Transverse colon (tissue), 4 donors: ENCODE results near the gene KCNJ6. TPM values are rescaled to one million over a fixed set of nuclear protein-coding genes. Genes with fewer than 3 reads are reported as not detected.
"Not testable (repeated sequence)": the region's sequence is repeated elsewhere in the genome, so short reads cannot be mapped to it uniquely, and the experiment has no call there.

Experiments
- DNase-seq: peaks from one replicate; pipeline ENCODE4 v3.0.0-alpha.2; 2019
- H3K27ac ChIP-seq, 4 donors: fragments of 200-600 bp; sonication (generic); 2 replicates each; pipeline ENCODE4 v1.5.1; 2016 to 2018; ENCODE audit warnings: inconsistent platforms in 4 of 4
- H3K27me3 ChIP-seq: fragments of 200-600 bp; sonication (generic); 2 replicates; pipeline ENCODE4 v1.5.1; 2017; ENCODE audit warnings: inconsistent platforms
- H3K36me3 ChIP-seq, 4 donors: fragments of 200-600 bp; sonication (generic); 2 replicates each; pipeline ENCODE4 v1.5.1; 2017 to 2019; ENCODE audit warnings: inconsistent platforms in 4 of 4
- H3K4me1 ChIP-seq, 4 donors: fragments of 200-600 bp; sonication (generic); 2 replicates each; pipeline ENCODE4 v1.5.1; 2017 to 2020; ENCODE audit warnings: inconsistent platforms in 4 of 4
- H3K4me3 ChIP-seq, 4 donors: fragments of 200-600 bp; sonication (generic); 1 replicate in 1 of 4; 2 replicates in 3 of 4; pipeline versions ENCODE4 v1.5.1 to v1.6.1; 2017 to 2019; ENCODE audit warnings: inconsistent platforms in 4 of 4
- H3K9me3 ChIP-seq, 2 donors: fragments of 200-600 bp; sonication (generic); 2 replicates each; pipeline ENCODE4 v1.5.1; 2017 to 2019; ENCODE audit warnings: inconsistent platforms in 2 of 2
- EP300 ChIP-seq: sonication (generic); formaldehyde crosslinking; IDR thresholded peaks from one replicate; pipeline ENCODE4 v1.6.1; 2017; ENCODE audit warnings: antibody characterized with exemption, low read depth
- POLR2A ChIP-seq: fragments of 450-650 bp; IDR thresholded peaks from one replicate; pipeline ENCODE4 v1.6.1; 2016; ENCODE audit warnings: antibody characterized with exemption, mild to moderate bottlenecking, moderate library complexity
- POLR2AphosphoS5 ChIP-seq, 3 donors: sonication (generic); formaldehyde crosslinking; IDR thresholded peaks; one replicate each; pipeline ENCODE4 v1.6.1; 2016; ENCODE audit warnings: antibody characterized with exemption in 3 of 3
- WGBS, 2 donors: methylation state at CpG; one replicate each; pipeline ENCODE4 v1.1.5; 2018; ENCODE audit warnings: low coverage in 1 of 2; 5-methylcytosine and 5-hydroxymethylcytosine counted together
- in situ Hi-C, 4 donors: fragments of 200-750 bp; cut with MboI; loops; one replicate each; pipeline versions ENCODE4 v1.15.0 to v1.15.1; 2017; ENCODE audit warnings: low sequenced_read_pairs in 3 of 4, low pct_ligation_motif_present in 1 of 4, low pct_unique_long_range_greater_than_20kb in 1 of 4
- intact Hi-C: fragments of 100-400 bp; cut with DNase I; formaldehyde crosslinking; loops from one replicate; pipeline ENCODE4 v1.15.1; 2023; ENCODE audit warnings: low total_unique reads
- total RNA-seq, 4 donors: library from RNA; depleted of rRNA; stranded (reverse); fragments of >200 nt; gene quantifications; one replicate each; pipeline ENCODE4 v1.1.0, GENCODE V29; 2016
- TF ChIP-seq, protein P1 (sequence below), 5 experiments: fragments of 200-600 bp in 3 of 5; fragments of 450-650 bp in 2 of 5; sonication (generic) in 3 of 5; IDR thresholded peaks; 1 replicate in 2 of 5; 2 replicates in 3 of 5; pipeline ENCODE4 v1.5.1; 2016 to 2017; ENCODE audit warnings: antibody characterized with exemption in 5 of 5, inconsistent platforms in 3 of 5, mild to moderate bottlenecking in 2 of 5, moderate library complexity in 1 of 5

KCNJ6 gene
- total RNA-seq, 4 donors from 2014 or later = 0.14 to 0.16 TPM; not detected in 2

DNA sequence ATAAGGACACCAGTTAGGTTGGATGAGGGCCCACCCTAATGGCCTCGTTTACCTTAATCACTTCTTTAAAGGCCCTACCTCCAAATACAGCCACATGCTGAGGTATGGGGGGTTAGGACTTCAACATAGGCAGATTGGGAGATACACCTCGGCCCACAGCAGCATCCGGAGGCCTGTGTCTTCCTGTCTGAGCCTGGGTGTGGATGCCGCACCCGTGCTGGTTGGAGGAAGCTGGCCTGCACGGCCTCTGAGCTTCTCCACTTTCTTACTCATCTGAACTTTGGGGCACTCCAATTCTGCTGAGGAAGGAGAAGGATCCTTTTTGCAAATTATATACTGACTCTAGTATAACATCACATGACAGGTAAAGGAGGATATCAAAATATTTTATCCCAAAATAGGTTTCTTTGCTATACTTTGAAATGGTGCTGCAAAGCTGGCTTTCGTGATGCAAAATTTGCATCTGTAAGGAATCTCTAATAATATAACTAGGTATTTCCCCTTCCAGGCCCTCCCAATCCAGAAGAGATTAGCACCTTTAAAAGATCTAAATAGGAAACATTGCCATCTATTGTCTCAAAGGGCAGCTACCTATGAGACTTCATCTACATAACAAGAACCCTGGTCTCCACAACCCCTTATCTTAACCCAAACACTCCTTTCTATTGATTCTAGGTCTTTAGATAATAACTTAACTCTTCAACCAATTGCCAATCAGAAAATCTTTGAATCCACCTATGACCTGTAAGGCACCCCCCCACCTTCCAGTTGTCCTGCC lies 247.6 kb downstream of the KCNJ6 start:
- in situ Hi-C loops = no loop called here
- TF ChIP-seq POLR2AphosphoS5 (IDR thresholded peaks at IDR 0.05) (no peak), EP300 (no peak), POLR2A (no peak)
- TF ChIP-seq, protein P1, sequence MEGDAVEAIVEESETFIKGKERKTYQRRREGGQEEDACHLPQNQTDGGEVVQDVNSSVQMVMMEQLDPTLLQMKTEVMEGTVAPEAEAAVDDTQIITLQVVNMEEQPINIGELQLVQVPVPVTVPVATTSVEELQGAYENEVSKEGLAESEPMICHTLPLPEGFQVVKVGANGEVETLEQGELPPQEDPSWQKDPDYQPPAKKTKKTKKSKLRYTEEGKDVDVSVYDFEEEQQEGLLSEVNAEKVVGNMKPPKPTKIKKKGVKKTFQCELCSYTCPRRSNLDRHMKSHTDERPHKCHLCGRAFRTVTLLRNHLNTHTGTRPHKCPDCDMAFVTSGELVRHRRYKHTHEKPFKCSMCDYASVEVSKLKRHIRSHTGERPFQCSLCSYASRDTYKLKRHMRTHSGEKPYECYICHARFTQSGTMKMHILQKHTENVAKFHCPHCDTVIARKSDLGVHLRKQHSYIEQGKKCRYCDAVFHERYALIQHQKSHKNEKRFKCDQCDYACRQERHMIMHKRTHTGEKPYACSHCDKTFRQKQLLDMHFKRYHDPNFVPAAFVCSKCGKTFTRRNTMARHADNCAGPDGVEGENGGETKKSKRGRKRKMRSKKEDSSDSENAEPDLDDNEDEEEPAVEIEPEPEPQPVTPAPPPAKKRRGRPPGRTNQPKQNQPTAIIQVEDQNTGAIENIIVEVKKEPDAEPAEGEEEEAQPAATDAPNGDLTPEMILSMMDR (IDR thresholded peaks at IDR 0.05) = no peak
- peaks cover 6% of the 10 kb centered on the region for H3K27me3 ChIP-seq
- no peak overlapping the region for H3K4me3 ChIP-seq
- WGBS, 2 donors = 69 to 78% methylated on average over 1 to 7 of the region's 7 CpGs
- H3K36me3 ChIP-seq = no peaks in the 10 kb centered on the region
- no peaks in the 10 kb centered on the region for H3K9me3 ChIP-seq
- H3K4me1 ChIP-seq = no peaks in the 10 kb centered on the region
- H3K27ac ChIP-seq = no peak overlapping the region
- intact Hi-C loops = no loop called here
- no peak for DNase-seq

DNA sequence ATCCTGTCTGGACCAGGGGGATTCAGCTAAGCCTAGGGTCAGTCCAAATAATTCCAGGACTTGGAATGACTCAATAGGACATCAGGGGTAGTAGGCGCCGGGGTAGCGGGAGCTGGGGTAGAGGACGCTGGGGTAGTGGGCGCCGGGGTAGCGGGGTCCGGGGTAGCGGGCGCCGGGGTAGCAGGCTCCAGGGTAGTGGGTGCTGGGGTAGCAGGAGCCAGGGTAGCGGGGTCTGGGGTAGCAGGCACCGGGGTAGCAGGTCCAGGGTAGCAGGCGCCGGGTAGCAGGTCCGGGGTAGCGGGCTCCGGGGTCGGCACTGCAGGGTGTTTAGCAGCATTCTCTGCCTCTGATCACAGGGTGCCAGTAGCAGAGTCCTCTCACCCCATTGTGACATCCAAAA lies 248.9 kb downstream of the KCNJ6 start:
- no peaks in the 10 kb centered on the region for H3K27me3 ChIP-seq
- in situ Hi-C loops (no loop called here), intact Hi-C loops (no loop called here)
- TF ChIP-seq POLR2AphosphoS5 (IDR thresholded peaks at IDR 0.05) (no peak), EP300 (no peak), POLR2A (no peak)
- TF ChIP-seq, protein P1 (IDR thresholded peaks at IDR 0.05) = no peak
- H3K9me3 ChIP-seq = no peaks in the 10 kb centered on the region
- 96% methylated on average over 19 of the region's 19 CpGs; no CpG with 5 or more reads in 1 of the 2 donors for WGBS, 2 donors
- no peaks in the 10 kb centered on the region for H3K36me3 ChIP-seq
- H3K4me3 ChIP-seq = no peak overlapping the region
- no peak overlapping the region for H3K27ac ChIP-seq
- no peak for DNase-seq
- no peaks in the 10 kb centered on the region for H3K4me1 ChIP-seq

DNA sequence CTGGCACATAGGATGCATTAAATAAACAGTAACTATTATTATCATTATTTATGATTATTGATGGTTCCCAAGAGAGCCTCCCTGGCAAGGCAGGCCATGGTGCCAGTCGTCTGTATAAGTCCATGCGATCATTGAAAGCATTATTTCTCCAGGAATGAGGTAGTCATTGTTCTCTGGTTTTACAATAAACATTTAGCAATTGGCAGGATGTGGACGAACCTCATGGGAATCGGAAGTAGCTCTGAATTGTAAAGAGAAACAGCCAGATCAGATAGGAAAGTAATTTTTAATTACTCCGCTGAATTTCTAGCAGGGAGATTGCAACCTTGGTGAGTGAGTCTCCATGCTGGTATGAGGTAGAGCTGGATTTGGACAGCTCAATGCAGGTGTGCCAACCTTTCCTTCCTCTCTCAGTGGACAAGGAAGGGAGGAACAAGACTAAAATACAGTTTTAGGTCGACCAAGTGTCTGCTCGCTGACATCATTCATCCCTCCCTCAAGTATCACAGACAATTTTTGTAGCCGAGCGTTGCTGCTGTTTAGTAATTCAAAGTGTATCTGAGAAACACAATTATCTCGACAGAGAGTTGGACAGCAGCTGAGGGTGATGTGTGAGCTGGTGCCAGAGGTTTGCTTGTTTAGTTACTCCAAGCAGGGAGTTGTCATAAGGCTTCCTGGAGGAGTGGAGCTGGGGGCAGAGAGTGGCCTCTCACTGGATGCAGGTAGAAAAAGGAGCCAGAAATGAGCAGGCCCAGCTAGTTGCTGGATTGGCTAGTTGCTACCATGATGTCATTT lies 250.8 kb downstream of the KCNJ6 start:
- Histone ChIP-seq H3K27ac (no peak overlapping the region), H3K4me3 (no peak overlapping the region), H3K4me1 (no peaks in the 10 kb centered on the region), H3K9me3 (no peaks in the 10 kb centered on the region), H3K36me3 (no peaks in the 10 kb centered on the region), H3K27me3 (no peaks in the 10 kb centered on the region)
- in situ Hi-C loops (no loop called here), intact Hi-C loops (no loop called here)
- TF ChIP-seq POLR2A (no peak), POLR2AphosphoS5 (IDR thresholded peaks at IDR 0.05) (no peak), EP300 (no peak)
- TF ChIP-seq, protein P1 (IDR thresholded peaks at IDR 0.05) = no peak
- 56 to 62% methylated on average over 6 to 10 of the region's 10 CpGs for WGBS, 2 donors
- DNase-seq = no peak

DNA sequence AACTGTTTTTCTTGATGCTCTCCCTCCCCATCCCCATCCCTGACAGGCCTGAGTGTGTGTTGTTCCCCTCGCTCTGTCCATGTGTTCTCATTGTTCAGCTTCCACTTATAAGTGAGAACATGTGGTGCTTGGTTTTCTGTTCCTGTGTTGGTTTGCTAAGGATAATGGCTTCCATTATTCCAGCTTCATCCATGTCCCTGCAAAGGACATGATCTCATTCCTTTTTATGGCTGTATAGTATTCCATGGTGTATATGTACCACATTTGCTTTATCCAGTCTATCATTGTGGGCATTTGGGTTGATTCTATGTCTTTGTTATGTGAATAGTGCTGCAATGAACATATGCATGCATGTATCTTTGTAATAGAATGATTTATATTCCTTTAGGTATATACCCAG lies 254.0 kb downstream of the KCNJ6 start:
- DNase-seq, H3K27me3 ChIP-seq, H3K27ac ChIP-seq, H3K9me3 ChIP-seq, in situ Hi-C loops, H3K4me3 ChIP-seq, H3K36me3 ChIP-seq, intact Hi-C loops: not testable (repeated sequence)
- WGBS, 2 donors = 80 to 100% methylated on average over 1 of the region's 1 CpG
- H3K4me1 ChIP-seq = peaks cover 0 to 13% (median 6%) of the 10 kb centered on the region in 4 donors
